Astrocyte of the cerebellum (primary cell): ENCODE data around the gene LEMD1.

Experiments
- DNase-seq: peaks from one replicate; pipeline ENCODE4 v3.0.0-alpha.2; 2011; ENCODE audit warnings: low read depth
- H3K4me3 ChIP-seq: 2 replicates; pipeline ENCODE4 v1.5.1; 2011; ENCODE audit warnings: mild to moderate bottlenecking, low read depth, low read length, moderate library complexity
- in situ Hi-C: cut with HindIII; loops from 2 replicates; pipeline ENCODE4 v1.10.0; 2017; ENCODE audit warnings: low sequenced_read_pairs
- TF ChIP-seq, protein P1 (sequence below): IDR thresholded peaks from 2 replicates; pipeline ENCODE4 v1.5.1; 2012; ENCODE audit warnings: low read length, low read depth, moderate library complexity, mild to moderate bottlenecking; ENCODE audit errors: missing control alignments

Gene LEMD1

DNA sequence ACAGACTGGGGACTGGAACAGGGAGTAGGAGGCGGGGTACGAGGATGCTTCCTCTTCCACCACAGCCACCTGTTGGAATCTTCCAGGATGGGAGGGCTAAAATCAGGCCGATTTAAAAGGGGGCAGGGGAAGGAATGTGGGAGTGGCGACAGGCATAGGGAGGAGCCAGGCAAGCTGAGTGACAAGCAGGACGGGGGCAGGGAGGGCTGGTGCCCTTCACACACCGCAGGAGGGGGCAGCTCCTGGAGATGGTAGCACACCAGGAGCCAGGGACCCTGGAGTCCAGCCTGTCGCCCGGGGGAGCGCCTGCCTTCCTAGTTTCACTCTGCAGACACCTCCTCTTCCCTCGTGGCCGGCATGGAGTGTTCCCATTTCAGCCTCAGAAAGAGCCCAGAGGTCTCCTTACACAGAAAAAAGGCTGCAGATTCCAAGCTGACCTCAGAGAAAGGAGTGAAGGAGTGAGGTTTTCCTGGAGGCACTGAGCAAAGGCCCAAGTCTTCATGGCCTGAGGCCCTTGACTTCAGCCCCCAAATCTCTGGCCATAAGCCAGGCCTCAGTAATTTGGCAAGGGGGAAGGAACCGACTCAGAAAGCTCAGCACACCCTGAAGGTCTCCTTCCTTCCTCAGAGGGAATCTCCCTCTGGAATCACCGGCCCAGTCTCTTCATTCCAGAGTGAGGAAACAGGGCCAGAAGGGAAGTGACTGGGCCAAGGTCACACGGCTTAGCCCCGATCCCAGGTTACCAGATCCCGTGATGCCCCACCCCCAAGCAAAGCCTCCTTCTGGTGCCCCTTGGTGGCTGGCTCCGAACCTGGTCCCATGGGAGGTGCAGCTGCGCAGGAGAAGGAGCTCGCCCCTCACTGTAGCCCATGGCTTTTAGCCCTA lies 25.8 kb upstream of the LEMD1 start:
- in situ Hi-C loops, result no loop called here
- TF ChIP-seq, protein P1, sequence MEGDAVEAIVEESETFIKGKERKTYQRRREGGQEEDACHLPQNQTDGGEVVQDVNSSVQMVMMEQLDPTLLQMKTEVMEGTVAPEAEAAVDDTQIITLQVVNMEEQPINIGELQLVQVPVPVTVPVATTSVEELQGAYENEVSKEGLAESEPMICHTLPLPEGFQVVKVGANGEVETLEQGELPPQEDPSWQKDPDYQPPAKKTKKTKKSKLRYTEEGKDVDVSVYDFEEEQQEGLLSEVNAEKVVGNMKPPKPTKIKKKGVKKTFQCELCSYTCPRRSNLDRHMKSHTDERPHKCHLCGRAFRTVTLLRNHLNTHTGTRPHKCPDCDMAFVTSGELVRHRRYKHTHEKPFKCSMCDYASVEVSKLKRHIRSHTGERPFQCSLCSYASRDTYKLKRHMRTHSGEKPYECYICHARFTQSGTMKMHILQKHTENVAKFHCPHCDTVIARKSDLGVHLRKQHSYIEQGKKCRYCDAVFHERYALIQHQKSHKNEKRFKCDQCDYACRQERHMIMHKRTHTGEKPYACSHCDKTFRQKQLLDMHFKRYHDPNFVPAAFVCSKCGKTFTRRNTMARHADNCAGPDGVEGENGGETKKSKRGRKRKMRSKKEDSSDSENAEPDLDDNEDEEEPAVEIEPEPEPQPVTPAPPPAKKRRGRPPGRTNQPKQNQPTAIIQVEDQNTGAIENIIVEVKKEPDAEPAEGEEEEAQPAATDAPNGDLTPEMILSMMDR, result no peak
- no peak for DNase-seq
- H3K4me3 ChIP-seq, result no peak overlapping the region

DNA sequence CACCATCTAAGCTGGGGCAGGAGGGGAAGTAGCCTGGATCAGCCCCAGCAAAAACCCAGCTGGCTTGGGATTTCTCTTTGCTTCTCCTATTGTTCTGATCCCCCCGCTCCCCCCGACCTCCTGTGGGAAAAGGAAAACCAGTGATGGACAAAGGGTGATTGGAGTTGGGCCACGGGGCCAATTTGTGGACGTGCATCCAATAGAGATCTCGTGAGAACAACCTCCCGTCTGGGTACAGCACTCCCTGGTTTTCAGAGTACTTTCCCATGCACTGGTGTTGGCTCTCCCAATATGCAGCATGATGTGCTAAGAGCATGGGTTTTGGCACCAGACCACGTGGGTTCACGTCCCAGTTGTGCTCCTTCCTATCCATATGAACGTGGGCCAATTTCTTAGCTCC lies 25.0 kb upstream of the LEMD1 start:
- in situ Hi-C loops, result no loop called here
- DNase-seq, result no peak
- TF ChIP-seq, protein P1, result no peak
- no peak overlapping the region for H3K4me3 ChIP-seq

DNA sequence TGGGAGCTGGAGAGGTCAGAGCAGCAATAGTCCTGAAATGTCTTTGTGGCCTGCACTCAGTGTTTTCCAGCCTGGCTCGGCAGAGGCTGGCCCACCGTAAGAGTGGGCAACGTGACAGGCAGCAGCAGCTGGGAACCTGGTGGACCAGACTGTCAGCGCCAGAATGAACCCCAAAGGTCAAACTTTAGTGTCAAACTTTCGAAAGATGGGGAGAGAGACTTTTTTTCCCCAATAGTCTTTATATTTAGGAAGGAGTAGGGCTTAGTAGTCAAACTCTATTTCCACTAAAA lies 23.7 kb upstream of the LEMD1 start:
- TF ChIP-seq, protein P1, result no peak
- in situ Hi-C loops, result no loop called here
- no peak for DNase-seq
- H3K4me3 ChIP-seq, result no peak overlapping the region

DNA sequence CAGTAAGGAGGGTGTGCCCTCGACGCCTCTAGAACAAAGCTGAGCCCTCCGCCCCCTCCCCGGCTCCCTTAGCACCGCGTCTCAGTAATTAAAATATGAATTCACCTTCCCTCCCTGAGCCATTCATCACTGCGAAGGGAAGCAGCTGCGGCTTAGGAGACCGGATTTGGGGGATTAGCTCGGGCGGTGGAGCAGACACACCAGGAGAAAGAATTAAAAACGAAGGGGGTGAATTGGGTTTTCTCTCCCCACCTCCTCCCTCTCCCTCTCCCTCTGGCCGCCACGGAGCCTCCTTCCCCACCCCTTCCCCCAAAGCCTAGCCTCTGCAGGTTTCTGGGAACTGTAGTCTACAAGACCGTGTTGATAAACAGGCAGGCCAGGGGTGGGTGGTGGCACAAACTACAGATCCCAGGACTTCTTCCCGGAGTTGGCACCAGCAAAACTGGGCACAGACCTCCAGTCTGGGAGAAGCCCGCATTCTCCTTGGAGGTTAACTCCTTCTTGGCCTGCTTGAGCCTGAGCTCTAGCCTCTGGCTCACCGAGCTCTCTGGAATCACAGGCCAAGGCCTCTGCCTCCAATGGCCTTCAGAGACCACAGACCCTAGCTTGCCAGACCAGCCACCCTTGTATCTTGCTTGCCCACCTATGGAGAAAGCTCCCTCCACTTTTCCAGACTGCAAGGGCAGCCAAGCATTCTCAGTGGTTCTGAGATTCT lies 23.2 kb upstream of the LEMD1 start:
- in situ Hi-C loops, result no loop called here
- TF ChIP-seq, protein P1, result no peak
- no peak overlapping the region for H3K4me3 ChIP-seq
- DNase-seq, result no peak

DNA sequence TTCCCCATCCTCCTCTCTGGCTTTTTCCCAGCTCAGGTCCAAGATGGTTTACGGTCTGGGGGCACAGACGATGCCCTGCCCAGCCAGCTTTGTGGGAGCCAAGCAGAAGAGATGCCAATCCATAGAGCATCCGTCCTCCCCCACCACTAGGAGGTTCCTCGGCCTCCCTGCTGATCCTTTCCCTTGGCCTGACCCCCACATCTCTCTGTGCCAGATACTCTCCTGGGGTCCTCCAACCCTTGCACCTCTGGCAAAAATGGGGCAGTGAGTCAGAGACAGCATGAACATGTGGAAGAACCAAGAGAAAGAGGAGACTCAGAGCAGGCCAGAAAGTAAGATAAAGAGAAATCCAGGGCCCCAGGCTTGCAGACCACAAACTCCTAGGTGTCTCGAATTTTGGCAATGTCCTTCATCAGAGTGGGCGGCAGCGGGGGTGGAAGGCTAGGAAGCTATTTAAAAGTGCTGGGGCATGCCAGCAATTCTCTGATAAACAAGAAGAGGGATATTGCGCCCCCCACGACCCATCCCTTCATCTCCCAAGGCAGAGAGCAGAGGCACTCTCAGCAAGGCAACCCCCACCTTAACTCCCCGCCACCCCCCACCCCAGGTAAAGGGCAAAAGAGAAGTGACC lies 22.6 kb upstream of the LEMD1 start:
- H3K4me3 ChIP-seq, result no peak overlapping the region
- DNase-seq, result no peak
- TF ChIP-seq, protein P1, result no peak
- in situ Hi-C loops, result no loop called here

DNA sequence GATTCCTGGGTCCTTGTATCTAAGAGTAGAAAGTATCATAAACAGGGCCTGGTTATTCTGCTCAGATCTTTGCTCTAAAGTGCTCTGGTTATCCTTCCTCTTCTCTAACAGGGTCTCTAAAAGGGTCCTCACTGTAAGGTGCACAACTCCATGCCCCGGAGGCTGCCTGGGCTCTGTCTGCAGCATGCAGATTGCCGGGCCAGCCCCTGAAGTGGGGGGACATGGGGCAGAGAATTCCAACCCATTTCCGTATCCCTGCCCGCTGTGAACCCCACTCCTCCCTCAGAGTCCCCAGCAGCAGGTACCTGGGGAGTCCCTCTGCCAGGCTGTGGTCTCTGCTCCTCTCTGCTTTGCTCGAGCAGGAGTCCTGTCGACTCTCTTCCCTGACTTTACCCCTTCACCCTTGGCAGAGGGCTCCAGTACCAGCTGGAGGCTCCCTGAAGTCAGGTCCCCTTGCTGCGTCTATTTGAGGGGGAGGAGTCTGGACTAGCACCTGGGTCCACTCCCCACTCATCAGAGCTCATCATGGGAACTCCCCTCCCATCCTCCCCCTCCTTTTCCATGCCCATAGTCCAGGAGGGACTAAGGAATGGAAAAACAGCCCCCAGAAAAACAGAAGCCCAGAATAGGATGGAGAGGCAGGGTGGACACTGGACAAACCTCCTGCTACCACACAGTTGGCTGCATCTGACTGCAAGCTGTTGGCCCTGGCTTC lies 21.9 kb upstream of the LEMD1 start:
- in situ Hi-C loops, result no loop called here
- H3K4me3 ChIP-seq, result no peak overlapping the region
- TF ChIP-seq, protein P1, result no peak
- DNase-seq, result no peak
